Stomach (tissue), 9 donors: Measurements from ENCODE around the gene MYPOP. TPM values are rescaled to one million over a fixed set of nuclear protein-coding genes. Genes with fewer than 3 reads are reported as not detected.

Experiments used
- DNase-seq, 2 donors: peaks; one replicate each; pipeline versions ENCODE4 v3.0.0 to v3.0.0-alpha.2; 2013 to 2019
- H3K27ac ChIP-seq, 5 donors: fragments of 200-600 bp in 4 of 5; sonication (generic) in 4 of 5; one replicate each; pipeline ENCODE4 v1.5.1; 2013 to 2019; ENCODE audit warnings: mild to moderate bottlenecking in 1 of 5, moderate library complexity in 1 of 5
- H3K27me3 ChIP-seq, 3 donors: fragments of 200-600 bp; sonication (generic); one replicate each; pipeline ENCODE4 v1.5.1; 2017 to 2019; ENCODE audit warnings: mixed run types in 1 of 3
- H3K36me3 ChIP-seq, 4 donors: fragments of 200-600 bp; sonication (generic); 1 replicate in 3 of 4; 2 replicates in 1 of 4; pipeline ENCODE4 v1.5.1; 2016 to 2019
- H3K4me1 ChIP-seq, 4 donors: fragments of 200-600 bp; sonication (generic); one replicate each; pipeline ENCODE4 v1.5.1; 2016 to 2019
- H3K4me3 ChIP-seq, 4 donors: fragments of 200-600 bp; sonication (generic) in 3 of 4; one replicate each; pipeline ENCODE4 v1.5.1; 2016 to 2019; ENCODE audit warnings: mild to moderate bottlenecking in 1 of 4
- H3K9me3 ChIP-seq, 4 donors: fragments of 200-600 bp; sonication (generic); one replicate each; pipeline ENCODE4 v1.5.1; 2016 to 2019
- CTCF ChIP-seq, 7 experiments: fragments of 450-650 bp in 4 of 7; fragments of 200-600 bp in 3 of 7; sonication (generic) in 3 of 7; IDR thresholded peaks; one replicate each; pipeline ENCODE4 v1.5.1; 2016 to 2019; ENCODE audit warnings: antibody characterized with exemption in 7 of 7, control low read depth in 2 of 7, mild to moderate bottlenecking in 1 of 7
- EP300 ChIP-seq: sonication (generic); formaldehyde crosslinking; IDR thresholded peaks from one replicate; pipeline ENCODE4 v1.6.1; 2017; ENCODE audit warnings: antibody characterized with exemption
- POLR2A ChIP-seq, 4 donors: fragments of 450-650 bp; IDR thresholded peaks; one replicate each; pipeline ENCODE4 v1.6.1; 2016; ENCODE audit warnings: antibody characterized with exemption in 4 of 4, control low read depth in 2 of 4, mild to moderate bottlenecking in 1 of 4, moderate library complexity in 1 of 4
- POLR2AphosphoS5 ChIP-seq, 3 donors: sonication (generic); formaldehyde crosslinking; IDR thresholded peaks; one replicate each; pipeline ENCODE4 v1.6.1; 2016; ENCODE audit warnings: antibody characterized with exemption in 3 of 3
- WGBS, 5 donors: extraction: QIAGEN DNeasy Blood & Tissue Kit in 3 of 5; methylation state at CpG; one replicate each; pipeline versions ENCODE4 v1.1.5 to v1.1.7; 2013 to 2018; 5-methylcytosine and 5-hydroxymethylcytosine counted together
- intact Hi-C: fragments of 100-400 bp; cut with DNase I; formaldehyde crosslinking; loops from one replicate; pipeline ENCODE4 v1.15.1; 2023; ENCODE audit warnings: low total_unique reads
- polyA plus RNA-seq, 3 donors: library from polyadenylated mRNA; stranded (reverse); fragments of 200-250 nt; gene quantifications; one replicate each; pipeline ENCODE4 v1.2.3, GENCODE V29; 2013
- total RNA-seq, 5 donors: library from RNA; depleted of rRNA; stranded (reverse); fragments of >200 nt; gene quantifications; one replicate each; pipeline versions ENCODE4 v1.1.0 to v1.2.3, GENCODE V29; 2014 to 2016
- donor health status: healthy with polysubstance abuse.
- donor health status: Bipolar disorder and iron deficiency.
- donor health status: healthy.

MYPOP gene
- total and polyA plus RNA-seq, 8 donors: 0.58 to 12.2 (median 4.6) TPM

- H3K27me3 ChIP-seq: peaks cover 0 to 55% (median 5%) of the 10 kb centered on the region in 3 donors
- no peak overlapping the region for H3K4me3 ChIP-seq
- H3K9me3 ChIP-seq: no peaks in the 10 kb centered on the region
- no peak overlapping the region for H3K27ac ChIP-seq
- intact Hi-C loops: loop anchor here (10.0 kb wide), 1 partner anchor 86 kb away; no protein-coding TSS in a partner anchor
- TF ChIP-seq EP300: no peak
- H3K36me3 ChIP-seq: no peaks in the 10 kb centered on the region
- WGBS, 5 donors: 53 to 66% (median 64%) methylated on average over 4 of the region's 4 CpGs
- no peak for DNase-seq
- no peaks in the 10 kb centered on the region for H3K4me1 ChIP-seq
Measured at GRCh38 chr19:45918721-45919120, 16.3 kb upstream of the MYPOP start.

- DNase-seq: no peak
- Histone ChIP-seq H3K9me3 (no peaks in the 10 kb centered on the region), H3K4me3 (no peak overlapping the region), H3K27ac (no peak overlapping the region), H3K36me3 (no peaks in the 10 kb centered on the region), H3K27me3 (peaks cover 0 to 66% (median 5%) of the 10 kb centered on the region in 3 donors), H3K4me1 (no peaks in the 10 kb centered on the region)
- no peak for TF ChIP-seq POLR2AphosphoS5 (IDR thresholded peaks at IDR 0.05)
- TF ChIP-seq CTCF (IDR thresholded peaks at IDR 0.05): no peak
- no peak for TF ChIP-seq EP300
- TF ChIP-seq POLR2A (IDR thresholded peaks at IDR 0.05): no peak
- intact Hi-C loops: loop anchor here (10.0 kb wide), 1 partner anchor 87 kb away; no protein-coding TSS in a partner anchor
- 41 to 51% (median 42%) methylated on average over 4 of the region's 4 CpGs for WGBS, 5 donors
Measured at GRCh38 chr19:45917421-45918091, 15.1 kb upstream of the MYPOP start.

- no peaks in the 10 kb centered on the region for H3K36me3 ChIP-seq
- H3K4me1 ChIP-seq: no peaks in the 10 kb centered on the region
- no peak for TF ChIP-seq EP300
- no peak for TF ChIP-seq POLR2A (IDR thresholded peaks at IDR 0.05)
- no peak for TF ChIP-seq CTCF (IDR thresholded peaks at IDR 0.05)
- no peak for TF ChIP-seq POLR2AphosphoS5 (IDR thresholded peaks at IDR 0.05)
- peaks cover 0 to 70% (median 5%) of the 10 kb centered on the region in 3 donors for H3K27me3 ChIP-seq
- no peaks in the 10 kb centered on the region for H3K9me3 ChIP-seq
- H3K4me3 ChIP-seq: no peak within 1 kb of the TSS
- intact Hi-C loops: loop anchor here (10.0 kb wide), 1 partner anchor 91 kb away; no protein-coding TSS in a partner anchor
- H3K27ac ChIP-seq: no peak within 1 kb of the TSS
- WGBS, 5 donors: 47 to 80% (median 59%) methylated on average over 32 to 44 of the region's 44 CpGs
- peak in 1 of 2 donors; percentile 34 for DNase-seq
Measured at GRCh38 chr19:45913874-45914830, 11.7 kb upstream of the MYPOP start, which contains the start of gene NANOS2. Gene NANOS2, minus strand, starts transcription at chr19:45914778. Its CDS starts 85 bp downstream, at chr19:45914693.

- H3K36me3 ChIP-seq: no peaks in the 10 kb centered on the region
- no peak for DNase-seq
- WGBS, 5 donors: 58 to 74% (median 69%) methylated on average over 8 of the region's 8 CpGs
- H3K4me1 ChIP-seq: no peaks in the 10 kb centered on the region
- no peak overlapping the region for H3K27ac ChIP-seq
- H3K9me3 ChIP-seq: no peaks in the 10 kb centered on the region
- H3K4me3 ChIP-seq: no peak overlapping the region
- intact Hi-C loops: loop anchor here (10.0 kb wide), 1 partner anchor 94 kb away; no protein-coding TSS in a partner anchor
- TF ChIP-seq POLR2A (IDR thresholded peaks at IDR 0.05): no peak
- H3K27me3 ChIP-seq: peaks cover 0 to 52% (median 0%) of the 10 kb centered on the region in 3 donors
Measured at GRCh38 chr19:45911291-45911690, 8.9 kb upstream of the MYPOP start.

- Histone ChIP-seq H3K36me3 (no peaks in the 10 kb centered on the region), H3K4me1 (no peaks in the 10 kb centered on the region), H3K9me3 (no peaks in the 10 kb centered on the region), H3K27ac (no peak overlapping the region), H3K27me3 (peaks cover 0 to 32% (median 0%) of the 10 kb centered on the region in 3 donors), H3K4me3 (no peak overlapping the region)
- DNase-seq: no peak
- no peak for TF ChIP-seq EP300
- no peak for TF ChIP-seq POLR2AphosphoS5 (IDR thresholded peaks at IDR 0.05)
- no peak for TF ChIP-seq CTCF (IDR thresholded peaks at IDR 0.05)
- no peak for TF ChIP-seq POLR2A (IDR thresholded peaks at IDR 0.05)
- WGBS, 5 donors: 63 to 84% (median 71%) methylated on average over 5 of the region's 5 CpGs
- intact Hi-C loops: no loop called here
Measured at GRCh38 chr19:45908956-45909355, 6.5 kb upstream of the MYPOP start.
